ENCODE results near the gene DNAJC5G.

DNAJC5G gene

GRCh38 chr2:27324720-27325119 lies 49.5 kb downstream of the DNAJC5G start:
- TF ChIP-seq CTCF (conservative IDR thresholded peaks at IDR 0.05; ENCODE audit: low read depth, low read length), result no peak
- H3K4me3 ChIP-seq (ENCODE audit: low read depth, low read length), result no peak overlapping the region
- no peak for DNase-seq (ENCODE audit: low read depth)
